Panc1 (cell line): ENCODE results near the gene PCSK7. TPM values are rescaled to one million over a fixed set of nuclear protein-coding genes. Genes with fewer than 3 reads are reported as not detected.
A peak's percentile ranks its signal among the peaks of the same experiment; 100 is the strongest.

ENCODE experiments used
- ATAC-seq: fragments of 200-7000 bp; cut with Tn5 transposase; 2 replicates; pipeline ENCODE4 v1.9.1; 2020; ENCODE audit warnings: mild to moderate bottlenecking, moderate library complexity
- BruUV-seq: library from RNA; stranded (reverse); fragments of 400-500 nt; replicated peaks from 2 replicates; lab custom pipeline; 2021; lab: Mats Ljungman, UMichigan
- CTCF ChIA-PET: fragments of 300-600 bp; sonication (Branson Sonifier 250); formaldehyde crosslinking; loops from one replicate; lab custom pipeline; 2022; ENCODE audit warnings: antibody characterized with exemption; lab: Charles Lee
- POLR2A ChIA-PET: fragments of 300-600 bp; sonication (Branson Sonifier 250); formaldehyde crosslinking; loops from one replicate; lab custom pipeline; 2022; ENCODE audit warnings: antibody characterized with exemption; lab: Charles Lee
- DNase-seq: peaks from one replicate; pipeline ENCODE4 v3.0.0-alpha.2; 2010; ENCODE audit warnings: low read depth, low spot score
- H3K27ac ChIP-seq: 2 replicates; pipeline ENCODE4 v1.5.1; 2011; ENCODE audit warnings: mild to moderate bottlenecking, low read length, inconsistent platforms
- H3K27me3 ChIP-seq: fragments of 200-500 bp; sonication (Bioruptor generic); 2 replicates; pipeline ENCODE4 v1.6.0; 2014; ENCODE audit warnings: low read length, inconsistent platforms; ENCODE audit not compliant: control insufficient read depth, insufficient read depth
- H3K36me3 ChIP-seq: fragments of 200-500 bp; sonication (Bioruptor generic); 2 replicates; pipeline ENCODE4 v1.5.1; 2014; ENCODE audit warnings: inconsistent platforms, mild to moderate bottlenecking, low read length, moderate library complexity; ENCODE audit not compliant: control insufficient read depth, insufficient read depth
- H3K4me1 ChIP-seq: 2 replicates; pipeline ENCODE4 v1.5.1; 2011; ENCODE audit warnings: inconsistent platforms, mild to moderate bottlenecking, low read length, moderate library complexity; ENCODE audit not compliant: control insufficient read depth, insufficient read depth
- H3K4me3 ChIP-seq, 2 experiments: 2 replicates each; pipeline ENCODE4 v1.5.1; 2011 to 2012; ENCODE audit warnings: low read depth in 2 of 2, low read length in 2 of 2, mild to moderate bottlenecking in 2 of 2, inconsistent platforms in 1 of 2, moderate library complexity in 1 of 2
- H3K9me3 ChIP-seq: fragments of 200-500 bp; sonication (Bioruptor generic); 2 replicates; pipeline ENCODE4 v1.5.1; 2014; ENCODE audit warnings: low read depth, mild to moderate bottlenecking, inconsistent platforms, low read length, moderate library complexity; ENCODE audit not compliant: control insufficient read depth, insufficient read depth
- CTCF ChIP-seq: fragments of 450-650 bp; IDR thresholded peaks from 2 replicates; pipeline ENCODE4 v1.5.1; 2017; ENCODE audit warnings: mild to moderate bottlenecking
- POLR2AphosphoS5 ChIP-seq: IDR thresholded peaks from 2 replicates; pipeline ENCODE4 v1.6.1; 2012; ENCODE audit warnings: mild to moderate bottlenecking, low read depth, low read length, moderate library complexity
- REST ChIP-seq, 2 experiments: IDR thresholded peaks; 2 replicates each; pipeline ENCODE4 v1.6.1; 2011 to 2012; ENCODE audit warnings: low read depth in 2 of 2, control low read depth in 1 of 2, low read length in 1 of 2, mild to moderate bottlenecking in 1 of 2, moderate library complexity in 1 of 2; ENCODE audit not compliant: insufficient read depth in 1 of 2
- SIN3A ChIP-seq: IDR thresholded peaks from 2 replicates; pipeline ENCODE4 v1.6.1; 2012; ENCODE audit warnings: low read depth, mild to moderate bottlenecking, low read length, moderate library complexity, borderline replicate concordance; ENCODE audit not compliant: insufficient read depth
- TCF7L2 ChIP-seq: IDR thresholded peaks from 2 replicates; pipeline ENCODE4 v1.6.1; 2011; ENCODE audit warnings: mild to moderate bottlenecking, low read depth, low read length, inconsistent platforms
- in situ Hi-C: cut with HindIII; loops from 2 replicates; pipeline ENCODE4 v1.10.0; 2016; ENCODE audit warnings: low sequenced_read_pairs, low pct_unique_long_range_greater_than_20kb
- intact Hi-C: fragments of 100-400 bp; cut with micrococcal nuclease; formaldehyde crosslinking; loops from one replicate; pipeline ENCODE4 v1.10.0; 2022; ENCODE audit not compliant: unreplicated experiment
- total RNA-seq: library from RNA; stranded (reverse); gene quantifications from one replicate; pipeline ENCODE4 v1.2.1, GENCODE V29; 2021; ENCODE audit not compliant: unreplicated experiment

The PCSK7 gene
- total RNA-seq, 1 experiment from 2014 or later = 60.6 TPM

GRCh38 chr11:117223741-117224689 lies 7.9 kb downstream of the PCSK7 start:
- H3K4me3 ChIP-seq = no peak overlapping the region
- intact Hi-C loops = loop anchor here (10.0 kb wide), 2 partner anchors 49 to 339 kb away; partner anchors contain the start of gene SIDT2
- ATAC-seq (no peak), DNase-seq (no peak)
- no peaks in the 10 kb centered on the region for H3K9me3 ChIP-seq
- TF ChIP-seq SIN3A = no peak
- TF ChIP-seq TCF7L2 = no peak
- 0 out of 2 replicates have a peak, but pooled peaks have one; percentile 6 for TF ChIP-seq POLR2AphosphoS5
- no peak for TF ChIP-seq CTCF
- no peak for TF ChIP-seq REST (IDR thresholded peaks at IDR 0.05; ENCODE audit: insufficient read depth in 1 of 2, low read depth in 2 of 2, low read length in 1 of 2)
- H3K4me1 ChIP-seq = no peaks in the 10 kb centered on the region
- CTCF ChIA-PET = interaction anchor here (0.5 kb wide), 1 partner anchor 118 kb away, joined by 3 read pairs; no protein-coding TSS in a partner anchor
- H3K27ac ChIP-seq = no peak overlapping the region
- no peaks in the 10 kb centered on the region; the same call in 1 of the 2 replicates for H3K36me3 ChIP-seq
- H3K27me3 ChIP-seq = no peaks in the 10 kb centered on the region
- POLR2A ChIA-PET = no interaction called here
- no TSS peak for BruUV-seq
- in situ Hi-C loops = no loop called here

- intact Hi-C loops = loop anchor here (10.0 kb wide), 2 partner anchors 48 to 338 kb away; partner anchors contain the start of gene SIDT2
- Histone ChIP-seq H3K27ac (no peak overlapping the region), H3K9me3 (no peaks in the 10 kb centered on the region), H3K27me3 (no peaks in the 10 kb centered on the region), H3K4me1 (no peaks in the 10 kb centered on the region), H3K4me3 (no peak overlapping the region), H3K36me3 (peaks cover 2% of the 10 kb centered on the region; the same call in 1 of the 2 replicates)
- POLR2A ChIA-PET = no interaction called here
- DNase-seq (no peak), ATAC-seq (no peak)
- in situ Hi-C loops = no loop called here
- CTCF ChIA-PET = no interaction called here
- BruUV-seq = no TSS peak
- no peak for TF ChIP-seq REST (IDR thresholded peaks at IDR 0.05; ENCODE audit: insufficient read depth in 1 of 2, low read depth in 2 of 2, low read length in 1 of 2)
- TF ChIP-seq TCF7L2 = no peak
- TF ChIP-seq SIN3A = no peak
- no peak for TF ChIP-seq POLR2AphosphoS5
- no peak for TF ChIP-seq CTCF
Measured at GRCh38 chr11:117222991-117223740, 8.7 kb downstream of the PCSK7 start.
